PC-9 (cell line): Measurements from ENCODE around the gene KIF27. TPM values are rescaled to one million over a fixed set of nuclear protein-coding genes. Genes with fewer than 3 reads are reported as not detected.

Source experiments
- BruUV-seq: library from RNA; stranded (reverse); fragments of 400-500 nt; replicated peaks from 2 replicates; lab custom pipeline; 2021; lab: Mats Ljungman, UMichigan
- CTCF ChIA-PET: fragments of 300-600 bp; sonication (Branson Sonifier 250); formaldehyde crosslinking; loops from one replicate; lab custom pipeline; 2022; ENCODE audit warnings: antibody characterized with exemption; lab: Charles Lee
- POLR2A ChIA-PET: fragments of 300-600 bp; sonication (Branson Sonifier 250); formaldehyde crosslinking; loops from one replicate; lab custom pipeline; 2022; ENCODE audit warnings: antibody characterized with exemption; ENCODE audit not compliant: unreplicated experiment; lab: Charles Lee
- DNase-seq, 2 experiments: peaks; one replicate each; pipeline versions ENCODE4 v3.0.0 to v3.0.0-alpha.2; 2015 to 2022; ENCODE audit warnings: mixed read lengths in 1 of 2
- H2AFZ ChIP-seq: fragments of 200-600 bp; sonication (generic); 2 replicates; pipeline ENCODE4 v1.8.1; 2017; ENCODE audit warnings: antibody characterized with exemption
- H3F3A ChIP-seq: fragments of 200-600 bp; sonication (generic); 2 replicates; pipeline ENCODE4 v1.8.1; 2017; ENCODE audit warnings: antibody characterized with exemption, mild to moderate bottlenecking, low read depth; ENCODE audit not compliant: insufficient read depth
- H3K27ac ChIP-seq: fragments of 200-600 bp; sonication (generic); 2 replicates; pipeline ENCODE4 v1.6.1; 2016; ENCODE audit warnings: mixed run types
- H3K27me3 ChIP-seq: fragments of 200-600 bp; sonication (generic); 2 replicates; pipeline ENCODE4 v1.6.1; 2016; ENCODE audit warnings: low read depth, mixed run types; ENCODE audit not compliant: insufficient read depth
- H3K36me3 ChIP-seq: fragments of 200-600 bp; sonication (generic); 2 replicates; pipeline ENCODE4 v1.6.1; 2016; ENCODE audit warnings: low read depth, mixed run types
- H3K4me1 ChIP-seq: fragments of 200-600 bp; sonication (generic); replicated peaks from 2 replicates; pipeline ENCODE4 v1.6.1; 2016; ENCODE audit warnings: mixed run types; ENCODE audit not compliant: insufficient read depth
- H3K4me2 ChIP-seq: fragments of 200-600 bp; sonication (generic); 2 replicates; pipeline ENCODE4 v1.6.1; 2017; ENCODE audit warnings: mixed run types
- H3K4me3 ChIP-seq: fragments of 200-600 bp; sonication (generic); 2 replicates; pipeline ENCODE4 v1.6.1; 2016; ENCODE audit warnings: mixed run types
- H3K79me2 ChIP-seq: fragments of 200-600 bp; sonication (generic); 2 replicates; pipeline ENCODE4 v1.6.1; 2017; ENCODE audit warnings: low read depth, mixed run types
- H3K9me2 ChIP-seq: fragments of 200-600 bp; sonication (generic); 2 replicates; pipeline ENCODE4 v1.8.1; 2017; ENCODE audit warnings: mild to moderate bottlenecking; ENCODE audit not compliant: insufficient read depth
- H3K9me3 ChIP-seq: fragments of 200-600 bp; sonication (generic); 2 replicates; pipeline ENCODE4 v1.8.1; 2016; ENCODE audit warnings: low read depth; ENCODE audit not compliant: insufficient read depth
- H4K20me1 ChIP-seq: fragments of 200-600 bp; sonication (generic); 2 replicates; pipeline ENCODE4 v1.8.1; 2017; ENCODE audit not compliant: insufficient read depth
- CTCF ChIP-seq: fragments of 200-600 bp; sonication (generic); conservative IDR thresholded peaks from 2 replicates; pipeline ENCODE4 v1.6.1; 2017; ENCODE audit warnings: mixed run types, antibody characterized with exemption, mild to moderate bottlenecking, moderate library complexity
- EZH2 ChIP-seq: fragments of 200-600 bp; sonication (generic); IDR thresholded peaks from 2 replicates; pipeline ENCODE4 v1.8.0; 2017; ENCODE audit warnings: antibody characterized with exemption, low read depth
- intact Hi-C: fragments of 100-400 bp; cut with micrococcal nuclease; formaldehyde crosslinking; loops from one replicate; pipeline ENCODE4 v1.10.0; 2022; ENCODE audit not compliant: unreplicated experiment
- total RNA-seq: library from RNA; stranded (reverse); gene quantifications from 2 replicates; pipeline ENCODE4 v1.2.3, GENCODE V29; 2021

Gene KIF27
- total RNA-seq, 1 experiment from 2014 or later = 13.3 TPM

GRCh38 chr9:83962165-83962564 lies 40.9 kb upstream of the KIF27 start:
- Histone ChIP-seq H2AFZ (0 out of 2 replicates have a peak overlapping the region, but pooled peaks have one; percentile 18), H3K79me2 (no peaks in the 10 kb centered on the region), H3K9me2 (no peaks in the 10 kb centered on the region), H3K27me3 (no peaks in the 10 kb centered on the region), H3K4me1 (peaks cover 36% of the 10 kb centered on the region), H4K20me1 (0 out of 2 replicates have a peak, but pooled peaks cover 4% of the 10 kb centered on the region), H3K4me2 (peak overlapping the region; percentile 39), H3K36me3 (0 out of 2 replicates have a peak, but pooled peaks cover 2% of the 10 kb centered on the region), H3K4me3 (no peak overlapping the region), H3F3A (peaks cover 67% of the 10 kb centered on the region), H3K27ac (peak overlapping the region; percentile 86), H3K9me3 (no peaks in the 10 kb centered on the region)
- ChIA-PET POLR2A (interaction anchor here (0.6 to 0.8 kb wide), 2 partner anchors 42 to 274 kb away, joined by 3 to 5 read pairs; no protein-coding TSS in a partner anchor), CTCF (no interaction called here)
- DNase-seq = peak in 1 of 2 experiments; percentile 81
- no TSS peak for BruUV-seq
- intact Hi-C loops = no loop called here
- TF ChIP-seq EZH2 (no peak), CTCF (no peak)

- ChIA-PET POLR2A (no interaction called here), CTCF (no interaction called here)
- Histone ChIP-seq H3K79me2 (no peaks in the 10 kb centered on the region), H2AFZ (no peak overlapping the region), H3K9me2 (no peaks in the 10 kb centered on the region), H3K27ac (no peak overlapping the region), H3K4me1 (peaks cover 42% of the 10 kb centered on the region), H3K36me3 (no peaks in the 10 kb centered on the region), H3K27me3 (no peaks in the 10 kb centered on the region), H3F3A (peaks cover 58% of the 10 kb centered on the region), H4K20me1 (no peaks in the 10 kb centered on the region), H3K4me3 (no peak overlapping the region), H3K4me2 (no peak overlapping the region), H3K9me3 (no peaks in the 10 kb centered on the region)
- TF ChIP-seq EZH2 (no peak), CTCF (no peak)
- intact Hi-C loops = no loop called here
- no TSS peak for BruUV-seq
- DNase-seq = no peak
Observed at GRCh38 chr9:83960991-83961390, 39.8 kb upstream of the KIF27 start.

- Histone ChIP-seq H3K4me2 (no peak overlapping the region), H4K20me1 (no peaks in the 10 kb centered on the region), H3K27me3 (no peaks in the 10 kb centered on the region), H3K9me2 (no peaks in the 10 kb centered on the region), H3F3A (peaks cover 46% of the 10 kb centered on the region), H3K36me3 (no peaks in the 10 kb centered on the region), H3K4me1 (peaks cover 52% of the 10 kb centered on the region), H3K27ac (0 out of 2 replicates have a peak overlapping the region, but pooled peaks have one; percentile 32), H2AFZ (no peak overlapping the region), H3K9me3 (no peaks in the 10 kb centered on the region), H3K4me3 (no peak overlapping the region), H3K79me2 (no peaks in the 10 kb centered on the region)
- no TSS peak for BruUV-seq
- intact Hi-C loops = loop anchor here (5.0 kb wide), 1 partner anchor 223 kb away; no protein-coding TSS in a partner anchor
- ChIA-PET CTCF (interaction anchor here (0.6 to 0.7 kb wide), 2 partner anchors 138 to 214 kb away, joined by 4 to 5 read pairs; no protein-coding TSS in a partner anchor), POLR2A (no interaction called here)
- no peak for TF ChIP-seq CTCF
- TF ChIP-seq EZH2 = no peak
- DNase-seq = peak; percentile 41 to 69
Observed at GRCh38 chr9:83959061-83959460, 37.8 kb upstream of the KIF27 start.
